Measurements from ENCODE around the gene GNE.
A peak's percentile ranks its signal among the peaks of the same experiment; 100 is the strongest.
"Not testable (repeated sequence)": the region's sequence is repeated elsewhere in the genome, so short reads cannot be mapped to it uniquely, and the experiment has no call there.

Gene GNE

DNA sequence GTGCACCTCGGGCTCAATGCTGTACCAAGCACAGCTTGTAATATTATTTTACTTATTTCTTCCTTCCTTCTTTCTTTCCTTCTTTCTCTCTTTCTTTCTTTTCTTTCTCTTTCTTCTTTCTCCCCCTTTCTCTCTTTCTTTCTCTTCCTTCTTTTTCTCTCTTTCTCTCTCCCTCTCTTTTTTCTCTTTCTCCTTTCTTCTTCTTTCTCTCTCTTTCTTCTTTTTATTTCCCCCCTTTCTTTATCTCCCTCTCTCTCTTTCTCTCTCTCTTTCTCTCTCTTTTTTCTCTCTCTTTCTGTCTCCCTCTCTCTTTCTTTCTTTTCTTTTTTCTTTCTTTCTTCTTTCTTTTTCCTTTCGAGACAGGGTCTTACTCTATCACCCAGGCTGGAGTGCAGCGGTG, 32.7 kb upstream of the GNE start:
- Histone ChIP-seq H3K27ac (ENCODE audit: low read depth, low read length) (no peak overlapping the region), H3K36me3 (ENCODE audit: control insufficient read depth, insufficient read depth, low read length) (no peaks in the 10 kb centered on the region; the same call in 1 of the 2 replicates), H3K9me3 (ENCODE audit: control insufficient read depth, insufficient read depth, low read depth, low read length) (no peaks in the 10 kb centered on the region), H3K9ac (ENCODE audit: low read length) (no peak overlapping the region), H3K4me1 (ENCODE audit: control insufficient read depth, insufficient read depth, low read length) (peaks cover 5% of the 10 kb centered on the region; the same call in 1 of the 2 replicates), H3K27me3 (ENCODE audit: control insufficient read depth, insufficient read depth, low read length) (no peaks in the 10 kb centered on the region), H3K4me3 (ENCODE audit: low read depth, low read length) (no peak overlapping the region)

DNA sequence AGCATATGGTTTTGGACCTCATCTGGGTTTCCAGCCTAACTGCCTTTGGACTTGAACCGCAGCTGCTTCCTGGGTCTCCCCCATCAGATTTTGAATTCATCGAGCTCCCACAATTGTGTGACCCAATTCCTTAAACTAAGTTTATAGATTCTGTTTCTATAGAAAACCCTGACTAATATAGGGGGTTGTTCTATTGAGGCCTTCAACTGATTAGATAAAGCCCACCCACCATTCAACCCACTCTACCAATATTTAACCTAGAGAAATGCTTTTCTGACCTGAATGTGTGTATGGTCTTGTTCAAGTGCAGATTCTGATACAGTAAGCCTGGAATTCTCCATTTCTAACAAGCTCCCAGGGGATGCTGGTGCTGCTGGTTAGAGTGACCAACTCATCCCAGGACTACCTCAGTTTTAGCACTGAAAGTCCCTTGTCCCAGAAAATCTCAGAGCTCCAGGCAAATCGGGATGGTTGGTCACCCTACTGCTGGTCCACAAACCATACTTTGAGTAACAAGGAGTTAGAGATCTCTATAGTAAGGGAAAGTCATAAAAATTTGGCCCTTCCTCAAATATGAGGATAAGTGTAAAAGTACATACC, 31.7 kb upstream of the GNE start:
- H3K27ac ChIP-seq (ENCODE audit: low read depth, low read length) = no peak overlapping the region
- H3K9me3 ChIP-seq (ENCODE audit: control insufficient read depth, insufficient read depth, low read depth, low read length) = no peaks in the 10 kb centered on the region
- H3K36me3 ChIP-seq (ENCODE audit: control insufficient read depth, insufficient read depth, low read length) = no peaks in the 10 kb centered on the region; the same call in 1 of the 2 replicates
- H3K9ac ChIP-seq (ENCODE audit: low read length) = no peak overlapping the region
- H3K4me3 ChIP-seq (ENCODE audit: low read depth, low read length) = no peak overlapping the region
- no peaks in the 10 kb centered on the region for H3K27me3 ChIP-seq (ENCODE audit: control insufficient read depth, insufficient read depth, low read length)
- H3K4me1 ChIP-seq (ENCODE audit: control insufficient read depth, insufficient read depth, low read length) = peaks cover 5% of the 10 kb centered on the region; the same call in 1 of the 2 replicates

GRCh38 chr9:36288070-36288469, 29.8 kb upstream of the GNE start:
- no peaks in the 10 kb centered on the region for H3K36me3 ChIP-seq (ENCODE audit: control insufficient read depth, insufficient read depth, low read length)
- no peak overlapping the region for H3K4me3 ChIP-seq (ENCODE audit: low read depth, low read length)
- no peaks in the 10 kb centered on the region for H3K9me3 ChIP-seq (ENCODE audit: control insufficient read depth, insufficient read depth, low read depth, low read length)
- no peaks in the 10 kb centered on the region for H3K27me3 ChIP-seq (ENCODE audit: control insufficient read depth, insufficient read depth, low read length)
- no peak overlapping the region for H3K9ac ChIP-seq (ENCODE audit: low read length)
- H3K4me1 ChIP-seq (ENCODE audit: control insufficient read depth, insufficient read depth, low read length) = peaks cover 5% of the 10 kb centered on the region; the same call in 1 of the 2 replicates
- no peak overlapping the region for H3K27ac ChIP-seq (ENCODE audit: low read depth, low read length)

- H3K36me3 ChIP-seq (ENCODE audit: control insufficient read depth, insufficient read depth, low read length) = no peaks in the 10 kb centered on the region
- no peak overlapping the region for H3K27ac ChIP-seq (ENCODE audit: low read depth, low read length)
- H3K9me3 ChIP-seq (ENCODE audit: control insufficient read depth, insufficient read depth, low read depth, low read length) = no peaks in the 10 kb centered on the region
- no peak overlapping the region for H3K9ac ChIP-seq (ENCODE audit: low read length)
- no peaks in the 10 kb centered on the region for H3K27me3 ChIP-seq (ENCODE audit: control insufficient read depth, insufficient read depth, low read length)
- no peak overlapping the region for H3K4me3 ChIP-seq (ENCODE audit: low read depth, low read length)
- no peaks in the 10 kb centered on the region for H3K4me1 ChIP-seq (ENCODE audit: control insufficient read depth, insufficient read depth, low read length)
These were observed 28.1 kb upstream of the GNE start for GRCh38 chr9:36286388-36286787.

- Histone ChIP-seq H3K4me3 (ENCODE audit: low read depth, low read length) (no peak overlapping the region), H3K27ac (ENCODE audit: low read depth, low read length) (no peak overlapping the region), H3K9me3 (ENCODE audit: control insufficient read depth, insufficient read depth, low read depth, low read length) (no peaks in the 10 kb centered on the region), H3K4me1 (ENCODE audit: control insufficient read depth, insufficient read depth, low read length) (no peaks in the 10 kb centered on the region), H3K36me3 (ENCODE audit: control insufficient read depth, insufficient read depth, low read length) (no peaks in the 10 kb centered on the region), H3K27me3 (ENCODE audit: control insufficient read depth, insufficient read depth, low read length) (no peaks in the 10 kb centered on the region), H3K9ac (ENCODE audit: low read length) (no peak overlapping the region)
These were observed 26.0 kb upstream of the GNE start for GRCh38 chr9:36284226-36284625.

DNA sequence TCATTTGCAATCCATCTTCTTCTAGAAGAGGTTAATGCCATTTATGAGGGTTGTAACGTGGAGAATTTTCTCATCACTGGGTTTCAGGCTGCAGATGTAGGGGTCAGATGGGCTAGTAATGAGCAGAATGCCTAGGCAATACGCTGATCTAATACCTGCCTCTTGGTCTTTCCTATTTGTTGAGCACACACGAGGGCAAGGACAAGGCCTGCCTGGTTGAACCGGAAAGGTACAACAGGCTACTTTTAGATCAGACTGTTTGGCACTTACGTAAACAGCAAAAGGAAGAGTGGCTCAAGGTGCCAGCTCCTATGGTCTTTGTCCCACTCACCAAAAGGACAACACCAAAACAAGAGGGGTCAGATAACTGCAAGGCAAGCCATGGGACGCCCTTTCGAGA, 24.0 kb upstream of the GNE start:
- Histone ChIP-seq H3K36me3 (ENCODE audit: control insufficient read depth, insufficient read depth, low read length) (no peaks in the 10 kb centered on the region), H3K27ac (ENCODE audit: low read depth, low read length) (no peak overlapping the region), H3K9ac (ENCODE audit: low read length) (no peak overlapping the region), H3K9me3 (ENCODE audit: control insufficient read depth, insufficient read depth, low read depth, low read length) (no peaks in the 10 kb centered on the region), H3K4me3 (ENCODE audit: low read depth, low read length) (no peak overlapping the region), H3K4me1 (ENCODE audit: control insufficient read depth, insufficient read depth, low read length) (no peaks in the 10 kb centered on the region), H3K27me3 (ENCODE audit: control insufficient read depth, insufficient read depth, low read length) (no peaks in the 10 kb centered on the region)

GRCh38 chr9:36280989-36281388, 22.7 kb upstream of the GNE start:
- no peaks in the 10 kb centered on the region for H3K36me3 ChIP-seq (ENCODE audit: control insufficient read depth, insufficient read depth, low read length)
- H3K4me1 ChIP-seq (ENCODE audit: control insufficient read depth, insufficient read depth, low read length) = no peaks in the 10 kb centered on the region
- no peak overlapping the region for H3K9ac ChIP-seq (ENCODE audit: low read length)
- H3K27ac ChIP-seq (ENCODE audit: low read depth, low read length) = no peak overlapping the region
- no peak overlapping the region for H3K4me3 ChIP-seq (ENCODE audit: low read depth, low read length)
- no peaks in the 10 kb centered on the region for H3K9me3 ChIP-seq (ENCODE audit: control insufficient read depth, insufficient read depth, low read depth, low read length)
- no peaks in the 10 kb centered on the region for H3K27me3 ChIP-seq (ENCODE audit: control insufficient read depth, insufficient read depth, low read length)

- H3K27me3 ChIP-seq (ENCODE audit: control insufficient read depth, insufficient read depth, low read length) = no peaks in the 10 kb centered on the region
- no peak overlapping the region for H3K9ac ChIP-seq (ENCODE audit: low read length)
- H3K27ac ChIP-seq (ENCODE audit: low read depth, low read length) = no peak overlapping the region
- no peaks in the 10 kb centered on the region for H3K9me3 ChIP-seq (ENCODE audit: control insufficient read depth, insufficient read depth, low read depth, low read length)
- H3K36me3 ChIP-seq (ENCODE audit: control insufficient read depth, insufficient read depth, low read length) = no peaks in the 10 kb centered on the region
- H3K4me1 ChIP-seq (ENCODE audit: control insufficient read depth, insufficient read depth, low read length) = no peaks in the 10 kb centered on the region
- H3K4me3 ChIP-seq (ENCODE audit: low read depth, low read length) = no peak overlapping the region
These were observed 20.0 kb upstream of the GNE start for GRCh38 chr9:36278243-36278642.

DNA sequence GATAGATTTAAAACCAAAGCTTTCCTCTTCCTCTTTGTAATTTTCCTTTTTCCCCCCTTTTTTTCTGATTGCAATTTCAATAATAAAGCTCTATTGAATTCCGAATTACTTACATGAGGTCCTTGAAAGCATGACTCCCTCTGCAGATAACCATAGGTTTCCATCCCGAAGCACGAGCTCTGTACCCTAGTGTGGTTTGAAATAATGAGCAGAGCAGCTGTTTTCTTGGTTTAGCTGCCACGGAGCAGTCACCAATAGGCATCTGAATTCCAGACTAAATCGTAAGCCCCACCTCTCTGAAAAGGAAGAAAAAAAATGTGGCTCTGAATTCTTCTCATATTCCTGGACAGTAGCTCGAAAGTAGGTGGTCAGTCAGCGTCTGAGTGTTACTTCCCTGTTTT, 18.5 kb upstream of the GNE start:
- Histone ChIP-seq H3K4me1 (ENCODE audit: control insufficient read depth, insufficient read depth, low read length) (no peaks in the 10 kb centered on the region), H3K27me3 (ENCODE audit: control insufficient read depth, insufficient read depth, low read length) (no peaks in the 10 kb centered on the region), H3K9me3 (ENCODE audit: control insufficient read depth, insufficient read depth, low read depth, low read length) (no peaks in the 10 kb centered on the region), H3K36me3 (ENCODE audit: control insufficient read depth, insufficient read depth, low read length) (no peaks in the 10 kb centered on the region), H3K9ac (ENCODE audit: low read length) (no peak overlapping the region), H3K4me3 (ENCODE audit: low read depth, low read length) (no peak overlapping the region), H3K27ac (ENCODE audit: low read depth, low read length) (0 out of 2 replicates have a peak overlapping the region, but pooled peaks have one; percentile 63)

- Histone ChIP-seq H3K4me3 (ENCODE audit: low read depth, low read length) (no peak overlapping the region), H3K27me3 (ENCODE audit: control insufficient read depth, insufficient read depth, low read length) (no peaks in the 10 kb centered on the region), H3K9ac (ENCODE audit: low read length) (no peak overlapping the region), H3K4me1 (ENCODE audit: control insufficient read depth, insufficient read depth, low read length) (no peaks in the 10 kb centered on the region), H3K27ac (ENCODE audit: low read depth, low read length) (no peak overlapping the region), H3K9me3 (ENCODE audit: control insufficient read depth, insufficient read depth, low read depth, low read length) (no peaks in the 10 kb centered on the region), H3K36me3 (ENCODE audit: control insufficient read depth, insufficient read depth, low read length) (no peaks in the 10 kb centered on the region)
These were observed 18.0 kb upstream of the GNE start for GRCh38 chr9:36276254-36276653.

GRCh38 chr9:36275060-36275459, 16.8 kb upstream of the GNE start:
- H3K36me3 ChIP-seq (ENCODE audit: control insufficient read depth, insufficient read depth, low read length) = no peaks in the 10 kb centered on the region
- no peaks in the 10 kb centered on the region for H3K27me3 ChIP-seq (ENCODE audit: control insufficient read depth, insufficient read depth, low read length)
- H3K4me1 ChIP-seq (ENCODE audit: control insufficient read depth, insufficient read depth, low read length) = no peaks in the 10 kb centered on the region
- H3K9me3 ChIP-seq (ENCODE audit: control insufficient read depth, insufficient read depth, low read depth, low read length) = no peaks in the 10 kb centered on the region
- H3K4me3 ChIP-seq (ENCODE audit: low read depth, low read length) = no peak overlapping the region
- no peak overlapping the region for H3K27ac ChIP-seq (ENCODE audit: low read depth, low read length)
- H3K9ac ChIP-seq (ENCODE audit: low read length) = no peak overlapping the region

DNA sequence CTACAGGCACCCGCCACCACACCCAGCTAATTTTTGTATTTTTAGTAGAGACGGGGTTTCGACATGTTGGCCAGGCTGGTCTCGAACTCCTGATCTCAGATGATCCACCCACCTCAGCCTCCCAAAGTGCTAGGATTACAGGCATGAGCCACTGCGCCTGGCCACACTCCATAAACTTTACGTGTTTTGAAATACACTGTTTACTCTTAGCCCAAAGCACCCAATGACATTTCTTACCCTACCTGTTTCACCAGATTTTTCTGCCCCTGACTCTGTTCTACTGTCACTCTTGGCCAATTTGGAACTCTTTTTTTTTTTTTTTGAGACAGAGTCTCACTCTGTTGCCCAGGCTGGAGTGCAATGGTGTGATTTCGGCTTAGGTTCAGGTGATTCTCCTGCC, 15.1 kb upstream of the GNE start:
- not testable (repeated sequence) for H3K27ac ChIP-seq (ENCODE audit: low read depth, low read length); H3K27me3 ChIP-seq (ENCODE audit: control insufficient read depth, insufficient read depth, low read length); H3K36me3 ChIP-seq (ENCODE audit: control insufficient read depth, insufficient read depth, low read length); H3K4me3 ChIP-seq (ENCODE audit: low read depth, low read length); H3K9ac ChIP-seq (ENCODE audit: low read length); H3K4me1 ChIP-seq (ENCODE audit: control insufficient read depth, insufficient read depth, low read length); H3K9me3 ChIP-seq (ENCODE audit: control insufficient read depth, insufficient read depth, low read depth, low read length)

Measured in HUES6 (cell line).